Measurements from ENCODE around the gene SLC6A8. TPM values are rescaled to one million over a fixed set of nuclear protein-coding genes. Genes with fewer than 3 reads are reported as not detected.

SLC6A8 gene
- total and polyA plus RNA-seq, 2 of the 4 experiments (the other 2 are of a cell fraction), result 7.2 to 25.5 TPM

DNA sequence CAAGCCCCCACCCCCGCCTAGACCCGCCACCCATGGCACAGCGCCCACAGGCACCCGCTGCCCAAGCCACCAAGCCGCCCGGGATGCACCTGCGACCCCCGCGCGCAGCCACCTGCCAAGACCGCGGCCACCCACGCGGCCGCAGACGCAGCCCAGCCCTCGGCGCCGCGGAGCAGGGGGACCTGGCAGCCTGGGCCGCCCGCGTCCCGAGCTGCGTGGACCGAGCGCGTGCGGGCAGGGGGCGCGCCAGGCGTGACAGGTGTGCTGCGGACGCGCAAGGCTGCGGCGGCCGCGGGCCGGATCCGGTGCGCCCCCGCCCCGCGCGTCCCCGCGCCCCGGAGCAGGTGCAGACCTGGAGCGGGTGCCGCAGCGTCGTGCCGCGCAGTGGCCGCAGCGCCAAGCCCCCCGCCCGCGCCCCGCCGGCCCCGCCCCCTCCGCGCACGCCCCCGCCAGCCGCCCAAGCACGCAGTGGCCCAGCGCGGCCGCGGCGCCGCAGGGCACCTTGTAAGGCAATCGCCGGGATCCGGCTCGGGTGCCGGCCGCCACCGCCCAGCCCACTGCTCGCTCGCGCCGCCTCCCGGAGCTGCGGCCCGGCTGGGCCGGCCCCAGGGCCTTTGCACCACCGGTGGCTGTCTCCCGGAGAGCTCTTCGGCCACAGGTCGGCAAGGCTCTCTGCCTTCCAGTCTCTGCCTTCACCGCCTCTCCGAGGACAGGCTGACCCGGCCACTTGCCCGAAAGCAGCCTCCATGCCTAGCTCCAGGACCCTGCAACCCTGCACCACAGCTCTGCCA is 14.1 kb upstream of the SLC6A8 start, which contains the start of gene PNCK (continued):
- no peak for TF ChIP-seq NFE2L2 (IDR thresholded peaks at IDR 0.05; ENCODE audit: low read depth, low read length)

DNA sequence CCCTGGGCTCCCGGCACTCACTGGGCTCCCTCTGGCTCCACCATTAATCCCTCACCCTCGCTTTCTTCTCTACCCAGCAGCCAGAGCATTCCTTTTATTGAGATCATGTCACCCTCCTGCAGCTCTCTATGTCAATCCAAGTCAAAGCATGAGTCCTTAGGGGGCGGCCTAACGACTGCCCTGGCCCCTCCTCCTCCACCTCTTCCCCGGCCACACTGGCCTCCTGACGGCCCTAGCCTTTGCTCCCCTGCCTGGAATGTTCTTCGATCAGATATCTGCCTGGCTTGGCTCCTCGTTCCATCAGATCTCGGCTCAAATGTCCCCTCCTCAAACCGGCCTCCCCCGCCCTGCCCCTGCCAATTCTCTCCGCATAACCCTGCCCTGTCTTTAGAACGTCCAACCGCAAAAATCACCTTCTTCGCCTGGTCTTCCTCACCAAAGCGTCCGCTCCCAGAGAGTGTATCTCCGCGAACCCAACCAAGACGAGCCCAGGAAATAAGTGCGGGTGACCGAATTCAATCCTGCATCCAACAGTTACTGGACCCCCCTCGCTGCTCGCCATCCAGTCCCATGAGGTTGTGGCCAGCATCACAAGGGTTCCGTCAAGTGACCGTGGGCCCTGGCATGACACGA is 13.4 kb upstream of the SLC6A8 start:
- Histone ChIP-seq H3K9me1 (ENCODE audit: insufficient read depth, low read length) (no peaks in the 10 kb centered on the region), H3K14ac (replicated peaks; ENCODE audit: low read depth, low read length) (no peak overlapping the region), H2AK5ac (ENCODE audit: low read depth, low read length) (no peak overlapping the region), H2BK15ac (ENCODE audit: low read depth, low read length) (no peak overlapping the region), H4K20me1 (ENCODE audit: insufficient read depth, low read length) (no peaks in the 10 kb centered on the region), H2BK20ac (ENCODE audit: low read depth, low read length) (no peak overlapping the region), H3K27me3 (ENCODE audit: control insufficient read depth, insufficient read depth, low read length) (peaks cover 24% of the 10 kb centered on the region), H3K9me3 (ENCODE audit: control insufficient read depth, insufficient read depth, low read length) (peaks cover 4% of the 10 kb centered on the region; the same call in 1 of the 2 replicates), H3K27ac (ENCODE audit: insufficient read depth, low read length) (no peak overlapping the region), H4K8ac (ENCODE audit: low read depth in 2 of 2, low read length in 2 of 2) (no peak overlapping the region), H4K91ac (ENCODE audit: insufficient read depth, low read depth, low read length) (no peak overlapping the region), H3K4me2 (ENCODE audit: low read depth, low read length) (no peak overlapping the region), H3K4ac (ENCODE audit: low read depth, low read length) (no peak overlapping the region), H3K4me3 (ENCODE audit: insufficient read depth, low read depth, low read length) (no peak overlapping the region), H4K5ac (ENCODE audit: low read depth, low read length) (no peak overlapping the region), H3K79me1 (ENCODE audit: low read depth in 1 of 2, low read length in 2 of 2) (no peaks in the 10 kb centered on the region), H2AFZ (replicated peaks; ENCODE audit: low read length, poor library complexity) (no peak overlapping the region), H3K56ac (ENCODE audit: extremely low read depth, insufficient read depth, low read length) (no peak overlapping the region), H3K9ac (ENCODE audit: low read depth, low read length) (no peak overlapping the region), H3K36me3 (ENCODE audit: control insufficient read depth, insufficient read depth, low read length) (no peaks in the 10 kb centered on the region), H2BK5ac (ENCODE audit: low read depth, low read length, poor library complexity, severe bottlenecking) (no peak overlapping the region), H3K23ac (ENCODE audit: low read depth, low read length) (no peak overlapping the region), H3K4me1 (ENCODE audit: control insufficient read depth, insufficient read depth, low read length) (no peaks in the 10 kb centered on the region), H2AK9ac (replicated peaks; ENCODE audit: low read depth, low read length, poor library complexity) (no peak overlapping the region), H2BK120ac (ENCODE audit: low read depth, low read length) (no peak overlapping the region), H3K18ac (ENCODE audit: low read depth, low read length) (no peak overlapping the region)
- DNase-seq (no peak), ATAC-seq (ENCODE audit: low read depth) (no peak)
- in situ Hi-C loops (cut with MboI; ENCODE audit: low sequenced_read_pairs) (loop anchor here (25.0 kb wide), 1 partner anchor 712 kb away; no protein-coding TSS in a partner anchor), dilution Hi-C loops (cut with HindIII; ENCODE audit: low sequenced_read_pairs, unreplicated experiment) (no loop called here), intact Hi-C loops (cut with micrococcal nuclease) (no loop called here)
- POLR2A ChIA-PET (ENCODE audit: unreplicated experiment), result no interaction called here
- 63% methylated on average over 21 of the region's 27 CpGs; no CpG with 5 or more reads in 1 of the 2 experiments for WGBS, 2 experiments (ENCODE audit: extremely low coverage in 2 of 2, insufficient read length in 1 of 2)
- no TSS peak for BruUV-seq (replicated peaks)
- TF ChIP-seq SMC3 (IDR thresholded peaks at IDR 0.05; ENCODE audit: low read depth, low read length) (no peak), POLR2A (IDR thresholded peaks at IDR 0.05; ENCODE audit: low read depth, low read length) (no peak)
- TF ChIP-seq, protein P1, sequence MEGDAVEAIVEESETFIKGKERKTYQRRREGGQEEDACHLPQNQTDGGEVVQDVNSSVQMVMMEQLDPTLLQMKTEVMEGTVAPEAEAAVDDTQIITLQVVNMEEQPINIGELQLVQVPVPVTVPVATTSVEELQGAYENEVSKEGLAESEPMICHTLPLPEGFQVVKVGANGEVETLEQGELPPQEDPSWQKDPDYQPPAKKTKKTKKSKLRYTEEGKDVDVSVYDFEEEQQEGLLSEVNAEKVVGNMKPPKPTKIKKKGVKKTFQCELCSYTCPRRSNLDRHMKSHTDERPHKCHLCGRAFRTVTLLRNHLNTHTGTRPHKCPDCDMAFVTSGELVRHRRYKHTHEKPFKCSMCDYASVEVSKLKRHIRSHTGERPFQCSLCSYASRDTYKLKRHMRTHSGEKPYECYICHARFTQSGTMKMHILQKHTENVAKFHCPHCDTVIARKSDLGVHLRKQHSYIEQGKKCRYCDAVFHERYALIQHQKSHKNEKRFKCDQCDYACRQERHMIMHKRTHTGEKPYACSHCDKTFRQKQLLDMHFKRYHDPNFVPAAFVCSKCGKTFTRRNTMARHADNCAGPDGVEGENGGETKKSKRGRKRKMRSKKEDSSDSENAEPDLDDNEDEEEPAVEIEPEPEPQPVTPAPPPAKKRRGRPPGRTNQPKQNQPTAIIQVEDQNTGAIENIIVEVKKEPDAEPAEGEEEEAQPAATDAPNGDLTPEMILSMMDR (conservative IDR thresholded peaks at IDR 0.05; ENCODE audit: low read depth, low read length), result no peak
- CTCF ChIA-PET, result no interaction called here
